ENCODE results near the gene LIG3. TPM values are rescaled to one million over a fixed set of nuclear protein-coding genes. Genes with fewer than 3 reads are reported as not detected.

The LIG3 gene
- polyA plus RNA-seq, 3 donors, result 6.0 to 14.6 (median 7.5) TPM

DNA sequence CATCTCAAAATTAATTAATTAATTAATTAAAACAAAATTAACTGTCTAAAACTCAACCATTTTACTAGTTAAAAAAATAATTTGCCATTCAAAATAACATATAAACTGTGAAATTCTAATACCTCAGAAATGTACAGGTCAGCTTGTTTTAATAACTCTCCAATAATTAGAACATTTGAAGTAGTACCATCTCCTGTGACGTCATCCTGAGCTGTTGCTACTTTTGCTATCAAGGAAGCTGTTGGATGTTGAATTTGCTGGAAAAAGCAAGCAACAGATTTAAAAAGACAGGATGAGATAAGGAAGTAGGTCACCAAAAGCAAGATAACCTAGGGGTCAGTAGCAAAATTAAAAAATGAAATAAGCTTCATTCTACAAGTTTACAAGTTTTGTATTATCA, 21.9 kb upstream of the LIG3 start:
- H3K4me1 Mint-ChIP-seq, result peaks cover 13% of the 10 kb centered on the region
- peaks cover 20% of the 10 kb centered on the region for H3K79me2 ChIP-seq (ENCODE audit: insufficient read depth, low read length)
- H3K9me3 ChIP-seq (replicated peaks in 1 of 2; ENCODE audit: control insufficient read depth in 1 of 2, insufficient read depth in 1 of 2, low read length in 2 of 2), result no peaks in the 10 kb centered on the region
- TF ChIP-seq, protein P1, sequence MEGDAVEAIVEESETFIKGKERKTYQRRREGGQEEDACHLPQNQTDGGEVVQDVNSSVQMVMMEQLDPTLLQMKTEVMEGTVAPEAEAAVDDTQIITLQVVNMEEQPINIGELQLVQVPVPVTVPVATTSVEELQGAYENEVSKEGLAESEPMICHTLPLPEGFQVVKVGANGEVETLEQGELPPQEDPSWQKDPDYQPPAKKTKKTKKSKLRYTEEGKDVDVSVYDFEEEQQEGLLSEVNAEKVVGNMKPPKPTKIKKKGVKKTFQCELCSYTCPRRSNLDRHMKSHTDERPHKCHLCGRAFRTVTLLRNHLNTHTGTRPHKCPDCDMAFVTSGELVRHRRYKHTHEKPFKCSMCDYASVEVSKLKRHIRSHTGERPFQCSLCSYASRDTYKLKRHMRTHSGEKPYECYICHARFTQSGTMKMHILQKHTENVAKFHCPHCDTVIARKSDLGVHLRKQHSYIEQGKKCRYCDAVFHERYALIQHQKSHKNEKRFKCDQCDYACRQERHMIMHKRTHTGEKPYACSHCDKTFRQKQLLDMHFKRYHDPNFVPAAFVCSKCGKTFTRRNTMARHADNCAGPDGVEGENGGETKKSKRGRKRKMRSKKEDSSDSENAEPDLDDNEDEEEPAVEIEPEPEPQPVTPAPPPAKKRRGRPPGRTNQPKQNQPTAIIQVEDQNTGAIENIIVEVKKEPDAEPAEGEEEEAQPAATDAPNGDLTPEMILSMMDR (IDR thresholded peaks at IDR 0.05), result no peak
- intact Hi-C loops (cut with micrococcal nuclease), result no loop called here
- H3K9ac ChIP-seq (ENCODE audit: insufficient read depth, low read length, poor library complexity, severe bottlenecking), result no peak overlapping the region
- no CpG with 5 or more reads among the region's 1 CpG for WGBS (ENCODE audit: insufficient coverage)
- no peak overlapping the region for H3K27ac Mint-ChIP-seq
- peaks cover 14 to 25% of the 10 kb centered on the region in 2 donors for H3K4me1 ChIP-seq (ENCODE audit: control insufficient read depth in 1 of 2, insufficient read depth in 2 of 2, low read length in 2 of 2)
- no peak overlapping the region for H2AFZ ChIP-seq (ENCODE audit: insufficient read depth, low read depth, low read length, poor library complexity, severe bottlenecking)
- no peak overlapping the region for H3K4me3 ChIP-seq (replicated peaks in 1 of 3; ENCODE audit: low read depth in 2 of 3, low read length in 3 of 3)
- peaks cover 4% of the 10 kb centered on the region in 3 donors for H3K27me3 Mint-ChIP-seq (ENCODE audit: low read depth in 3 of 3)
- H3K36me3 Mint-ChIP-seq, result peaks cover 0 to 3% of the 10 kb centered on the region in 2 donors
- no peak overlapping the region for H3K4me2 ChIP-seq (replicated peaks; ENCODE audit: extremely low read depth, low read length, poor library complexity, severe bottlenecking)
- no peak overlapping the region for H3K27ac ChIP-seq (ENCODE audit: low read depth in 1 of 2, low read length in 2 of 2)
- no peak overlapping the region for H3K4me3 Mint-ChIP-seq
- H3K27me3 ChIP-seq (ENCODE audit: control insufficient read depth in 2 of 2, insufficient read depth in 2 of 2, low read length in 2 of 2), result peaks cover 0 to 2% of the 10 kb centered on the region in 2 donors
- H4K20me1 ChIP-seq (ENCODE audit: insufficient read depth, low read length), result no peaks in the 10 kb centered on the region
- no peak for DNase-seq
- peaks cover 0 to 6% of the 10 kb centered on the region in 2 donors for H3K36me3 ChIP-seq (replicated peaks in 1 of 2; ENCODE audit: control insufficient read depth in 1 of 2, insufficient read depth in 2 of 2, low read length in 2 of 2)
- peaks cover 0 to 6% (median 0%) of the 10 kb centered on the region in 7 donors for H3K9me3 Mint-ChIP-seq

DNA sequence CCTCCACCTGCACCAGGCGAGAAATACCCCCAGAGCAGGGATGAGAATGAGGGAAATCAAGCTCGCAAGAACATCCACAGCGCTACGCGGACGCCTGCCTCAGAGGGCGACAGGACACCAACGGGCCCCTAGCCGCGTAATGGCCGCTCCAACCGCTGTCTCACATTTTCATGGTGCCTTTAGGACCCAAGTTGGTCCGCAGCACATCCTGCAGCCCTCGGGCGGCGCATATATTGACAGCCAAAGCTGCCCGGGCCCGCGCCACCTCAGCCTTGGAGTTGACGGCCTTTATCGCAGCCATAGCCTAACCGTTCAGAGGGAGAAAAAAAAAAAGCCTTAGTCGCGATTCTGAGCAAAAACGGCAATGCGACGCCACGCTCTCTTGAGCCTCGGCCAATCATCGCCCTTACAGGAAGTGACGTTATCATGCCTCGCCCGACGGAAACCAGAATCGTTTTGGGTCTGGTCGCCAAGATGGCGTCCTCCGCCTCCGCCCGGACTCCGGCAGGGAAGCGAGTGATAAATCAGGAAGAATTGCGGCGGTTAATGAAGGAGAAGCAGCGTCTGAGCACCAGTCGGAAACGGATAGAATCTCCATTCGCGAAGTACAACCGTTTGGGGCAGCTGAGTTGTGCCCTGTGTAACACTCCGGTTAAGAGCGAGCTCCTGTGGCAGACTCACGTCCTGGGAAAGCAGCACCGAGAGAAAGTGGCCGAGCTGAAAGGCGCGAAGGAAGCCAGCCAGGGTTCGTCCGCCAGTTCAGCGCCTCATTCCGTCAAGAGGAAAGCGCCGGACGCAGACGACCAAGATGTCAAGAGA, 19.0 kb upstream of the LIG3 start, which contains the start of the genes CCT6B and ZNF830:
CCT6B (minus strand) TSS at position 368 of the 819 bp plus-strand sequence; CDS start at position 301, 67 bp downstream.
ZNF830 (plus strand) TSS at position 448 of the 819 bp plus-strand sequence; CDS start at position 475, 27 bp downstream.
- H3K4me1 Mint-ChIP-seq, result peaks cover 13% of the 10 kb centered on the region
- H3K4me3 Mint-ChIP-seq, result peak within 1 kb of the TSS; percentile 99 to 100

More for the DNA sequence above, 19.0 kb upstream of the LIG3 start, which contains the start of the genes CCT6B and ZNF830:
- no peaks in the 10 kb centered on the region for H3K9me3 ChIP-seq (replicated peaks in 1 of 2; ENCODE audit: control insufficient read depth in 1 of 2, insufficient read depth in 1 of 2, low read length in 2 of 2)
- H3K4me2 ChIP-seq (replicated peaks; ENCODE audit: extremely low read depth, low read length, poor library complexity, severe bottlenecking), result peak within 1 kb of the TSS; percentile 89
- Mint-ChIP-seq H3K27me3 (ENCODE audit: low read depth in 3 of 3) (peaks cover 4 to 5% (median 4%) of the 10 kb centered on the region in 3 donors), H3K9me3 (peaks cover 0 to 6% (median 0%) of the 10 kb centered on the region in 7 donors), H3K27ac (peak within 1 kb of the TSS; percentile 97 to 100 (median 99)), H3K36me3 (peaks cover 23 to 27% of the 10 kb centered on the region in 2 donors)
- TF ChIP-seq, protein P1 (IDR thresholded peaks at IDR 0.05), result no peak
- H3K27me3 ChIP-seq (ENCODE audit: control insufficient read depth in 2 of 2, insufficient read depth in 2 of 2, low read length in 2 of 2), result peaks cover 0 to 2% of the 10 kb centered on the region in 2 donors
- H3K79me2 ChIP-seq (ENCODE audit: insufficient read depth, low read length), result peaks cover 24% of the 10 kb centered on the region
- H3K4me1 ChIP-seq (ENCODE audit: control insufficient read depth in 1 of 2, insufficient read depth in 2 of 2, low read length in 2 of 2), result peaks cover 14 to 25% of the 10 kb centered on the region in 2 donors
- under 1% methylated on average over 65 of the region's 65 CpGs for WGBS (ENCODE audit: insufficient coverage)
- H2AFZ ChIP-seq (ENCODE audit: insufficient read depth, low read depth, low read length, poor library complexity, severe bottlenecking), result peak within 1 kb of the TSS; percentile 88
- H3K27ac ChIP-seq (ENCODE audit: low read depth in 1 of 2, low read length in 2 of 2), result peak within 1 kb of the TSS; percentile 87 to 94
- peaks cover 16 to 34% of the 10 kb centered on the region in 2 donors for H3K36me3 ChIP-seq (replicated peaks in 1 of 2; ENCODE audit: control insufficient read depth in 1 of 2, insufficient read depth in 2 of 2, low read length in 2 of 2)
- H3K9ac ChIP-seq (ENCODE audit: insufficient read depth, low read length, poor library complexity, severe bottlenecking), result peak within 1 kb of the TSS; percentile 85
- intact Hi-C loops (cut with micrococcal nuclease), result loop anchor here in 1 of 2 donors (10.0 kb wide), 1 partner anchor 853 kb away; no protein-coding TSS in a partner anchor
- peak within 1 kb of the TSS; percentile 75 to 90 (median 87) for H3K4me3 ChIP-seq (replicated peaks in 1 of 3; ENCODE audit: low read depth in 2 of 3, low read length in 3 of 3)
- no peaks in the 10 kb centered on the region for H4K20me1 ChIP-seq (ENCODE audit: insufficient read depth, low read length)
- DNase-seq, result peak; percentile 92 to 94 (median 92)

Data from CD14-positive monocyte (primary cell).